Right forelimb (tissue), 1 donor: Measurements from ENCODE around the gene DCUN1D2.
A peak's percentile ranks its signal among the peaks of the same experiment; 100 is the strongest.

Experiments used
- DNase-seq: peaks from one replicate; pipeline ENCODE4 v3.0.0-alpha.2; 2018

Gene DCUN1D2

DNA sequence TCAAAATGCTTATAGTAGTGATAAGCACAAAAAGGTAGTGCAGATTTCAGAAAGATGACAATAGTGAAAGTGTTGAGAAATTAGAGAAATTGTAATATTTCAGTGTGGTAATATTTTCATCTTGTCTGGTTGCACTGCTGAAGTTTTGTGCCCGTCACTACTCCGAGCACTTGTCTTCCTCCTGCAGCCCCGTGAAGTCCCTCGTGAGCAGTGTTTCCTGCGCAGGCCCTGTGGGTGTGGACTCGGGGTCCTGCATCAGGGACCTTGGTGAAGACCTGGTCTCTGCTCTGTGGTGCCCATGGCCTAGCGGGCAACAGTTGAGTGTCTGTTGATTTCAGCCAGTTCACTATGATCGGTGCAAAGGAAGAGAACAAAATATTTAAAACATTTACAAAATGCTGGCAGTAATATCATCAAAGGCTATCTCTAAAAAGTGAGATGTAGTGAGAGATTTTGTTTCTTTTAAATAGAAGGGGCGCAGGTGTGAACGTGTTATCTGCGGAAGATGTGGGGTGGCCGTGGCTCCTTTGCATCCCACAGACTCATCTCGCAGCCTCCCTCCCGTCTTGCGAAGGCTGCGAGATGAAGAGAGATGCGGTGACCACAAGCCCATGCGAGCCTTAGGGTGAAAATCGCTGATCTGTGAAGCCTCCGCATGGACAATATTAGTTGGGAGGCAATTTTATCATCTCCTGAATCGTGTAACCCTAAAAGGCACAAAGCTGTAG is 27.7 kb upstream of the DCUN1D2 start:
- no peak for DNase-seq

- no peak for DNase-seq
Measured at GRCh38 chr13:113514847-113515246, 24.3 kb upstream of the DCUN1D2 start.

GRCh38 chr13:113513761-113514160 is 23.2 kb upstream of the DCUN1D2 start:
- DNase-seq, result no peak

- no peak for DNase-seq
Measured at GRCh38 chr13:113511361-113511760, 20.9 kb upstream of the DCUN1D2 start.

DNA sequence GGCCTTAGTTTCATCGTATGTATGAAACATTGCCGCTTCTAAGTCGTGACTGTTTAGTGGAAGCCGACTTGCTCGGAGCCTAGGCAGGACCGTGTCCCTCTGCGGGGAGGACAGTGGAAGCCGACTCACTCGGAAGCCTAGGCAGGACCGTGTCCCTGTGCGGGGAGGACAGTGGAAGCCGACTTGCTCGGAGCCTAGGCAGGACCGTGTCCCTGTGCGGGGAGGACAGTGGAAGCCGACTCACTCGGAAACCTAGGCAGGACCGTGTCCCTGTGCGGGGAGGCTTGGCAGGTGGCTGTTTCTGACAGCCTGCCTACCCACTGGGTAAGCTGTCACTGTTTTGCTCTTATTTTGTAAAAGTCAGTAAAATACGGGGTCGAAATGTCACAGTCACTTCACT is 20.4 kb upstream of the DCUN1D2 start:
- DNase-seq, result no peak

GRCh38 chr13:113509989-113510388 is 19.5 kb upstream of the DCUN1D2 start:
- no peak for DNase-seq

DNA sequence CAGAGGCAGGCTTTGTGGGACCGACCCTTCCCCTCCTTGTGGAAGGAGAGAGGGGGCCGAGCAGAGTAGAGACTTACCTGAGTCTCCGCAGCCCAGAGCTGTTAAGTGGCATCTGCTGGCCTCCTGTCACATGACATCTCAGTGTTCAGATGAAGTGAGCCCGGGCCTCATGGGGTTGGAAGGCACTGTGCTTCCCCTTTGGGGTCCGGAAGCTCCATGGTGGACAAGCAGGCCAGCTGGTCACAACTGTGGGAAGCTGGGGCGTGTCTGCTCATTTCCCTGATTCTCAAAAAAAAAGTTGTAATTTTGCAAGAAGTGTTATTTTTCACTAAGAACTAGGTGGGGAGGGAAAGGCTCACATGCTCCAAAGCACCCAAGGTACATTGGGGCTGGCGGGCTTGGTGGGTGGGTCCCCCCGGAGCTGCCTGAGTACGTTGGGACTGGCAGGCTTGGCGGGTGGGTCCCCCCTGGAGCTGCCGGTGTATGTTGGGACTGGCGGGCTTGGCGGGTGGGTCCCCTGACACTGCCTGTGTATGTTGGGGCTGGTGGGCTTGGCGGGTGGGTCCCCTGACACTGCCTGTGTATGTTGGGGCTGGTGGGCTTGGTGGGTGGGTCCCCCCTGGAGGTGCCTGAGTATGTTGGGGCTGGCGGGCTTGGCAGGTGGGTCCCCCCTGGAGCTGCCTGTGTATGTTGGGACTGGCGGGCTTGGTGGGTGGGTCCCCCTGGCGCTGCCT is 18.2 kb upstream of the DCUN1D2 start:
- no peak for DNase-seq

- no peak for DNase-seq
Measured at GRCh38 chr13:113507505-113508345, 17.2 kb upstream of the DCUN1D2 start.

- DNase-seq, result no peak
Measured at GRCh38 chr13:113506871-113507388, 16.4 kb upstream of the DCUN1D2 start.

DNA sequence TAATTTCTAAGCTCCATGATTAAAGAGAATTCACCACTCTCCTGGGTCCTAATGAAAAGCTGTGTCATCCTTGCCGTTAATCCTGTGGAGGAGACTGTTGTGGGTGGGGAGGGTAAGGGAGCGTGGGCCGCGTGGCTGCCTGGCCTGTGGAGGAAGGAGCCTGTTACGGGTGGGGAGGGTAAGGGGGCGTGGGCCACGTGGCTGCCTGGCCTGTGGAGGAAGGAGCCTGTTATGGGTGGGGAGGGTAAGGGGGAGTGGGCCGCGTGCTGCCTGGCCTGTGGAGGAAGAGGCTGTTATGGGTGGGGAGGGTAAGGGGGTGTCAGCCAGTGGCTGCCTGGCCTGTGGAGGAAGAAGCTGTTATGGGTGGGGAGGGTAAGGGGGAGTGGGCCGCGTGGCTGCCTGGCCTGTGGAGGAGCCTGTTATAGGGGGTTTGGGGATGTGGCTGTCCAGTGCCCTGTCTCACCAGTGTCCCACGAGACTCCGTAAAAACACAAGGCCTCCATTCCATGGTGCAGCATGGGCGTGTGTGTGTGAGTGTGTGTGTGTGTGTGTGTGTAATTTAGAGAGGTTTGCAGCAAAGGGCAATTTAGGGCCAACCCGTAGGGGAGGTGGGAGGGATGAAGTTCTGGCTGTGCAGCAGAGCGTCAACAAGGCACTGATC is 15.6 kb upstream of the DCUN1D2 start:
- no peak for DNase-seq

DNA sequence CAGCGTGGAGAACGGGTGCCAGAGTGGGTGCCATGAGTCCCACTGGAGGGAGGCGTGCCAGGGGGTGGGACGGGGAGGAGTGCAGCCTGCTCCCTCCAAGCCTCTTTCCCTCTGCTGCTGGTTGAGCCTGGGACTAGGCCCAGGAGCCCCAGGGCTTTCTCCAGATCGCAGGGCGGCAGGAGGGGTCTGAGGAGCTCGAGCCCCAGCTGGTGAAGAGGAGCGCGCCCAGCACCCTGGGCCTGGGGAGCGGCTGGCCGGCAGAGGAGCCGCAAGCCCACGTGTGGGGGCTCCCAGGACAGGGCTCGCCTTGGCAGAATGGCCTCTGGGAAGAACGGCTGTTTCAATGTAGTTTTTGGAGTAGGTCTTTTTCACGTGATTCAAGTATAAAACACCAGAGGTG is 12.2 kb upstream of the DCUN1D2 start:
- DNase-seq, result no peak

GRCh38 chr13:113500530-113501265 is 10.2 kb upstream of the DCUN1D2 start:
- DNase-seq, result no peak

DNA sequence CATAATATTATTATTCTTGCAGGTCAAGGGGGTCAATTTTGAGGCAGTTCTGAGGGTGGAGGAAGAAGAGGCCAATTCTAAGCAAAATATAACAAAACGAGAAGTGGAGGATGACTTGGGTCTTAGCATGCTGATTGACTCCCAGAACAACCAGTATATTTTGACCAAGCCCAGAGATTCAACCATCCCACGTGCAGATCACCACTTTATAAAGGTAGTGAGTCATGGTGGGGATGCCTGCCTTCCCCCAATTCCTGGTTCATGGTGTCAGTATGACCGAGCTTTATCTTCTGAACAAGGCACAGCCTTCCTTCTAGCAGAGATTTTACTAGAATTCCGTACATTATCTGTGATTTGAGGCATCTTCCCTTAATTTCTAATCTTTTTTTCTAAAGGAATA is 9.4 kb upstream of the DCUN1D2 start:
- DNase-seq, result no peak

DNA sequence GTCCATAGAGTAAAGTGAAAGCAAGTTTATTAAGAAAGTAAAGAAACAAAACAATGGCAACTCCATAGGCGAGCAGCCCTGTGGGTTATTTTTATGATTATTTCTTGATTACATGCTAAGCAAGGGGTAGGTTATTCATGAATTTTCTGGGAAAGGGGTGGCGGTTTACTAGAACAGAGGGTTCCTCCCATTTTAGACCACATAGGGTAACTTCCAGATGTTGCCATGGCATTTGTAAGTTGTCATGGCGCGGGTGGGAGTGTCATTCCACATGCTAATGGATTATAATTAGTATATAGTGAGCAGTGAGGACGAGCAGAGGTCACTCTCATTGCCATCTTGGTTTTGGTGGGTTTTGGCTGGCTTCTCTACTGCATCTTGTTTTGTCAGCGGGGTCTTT is 8.4 kb upstream of the DCUN1D2 start:
- no peak for DNase-seq

GRCh38 chr13:113497217-113497616 is 6.7 kb upstream of the DCUN1D2 start:
- no peak for DNase-seq

DNA sequence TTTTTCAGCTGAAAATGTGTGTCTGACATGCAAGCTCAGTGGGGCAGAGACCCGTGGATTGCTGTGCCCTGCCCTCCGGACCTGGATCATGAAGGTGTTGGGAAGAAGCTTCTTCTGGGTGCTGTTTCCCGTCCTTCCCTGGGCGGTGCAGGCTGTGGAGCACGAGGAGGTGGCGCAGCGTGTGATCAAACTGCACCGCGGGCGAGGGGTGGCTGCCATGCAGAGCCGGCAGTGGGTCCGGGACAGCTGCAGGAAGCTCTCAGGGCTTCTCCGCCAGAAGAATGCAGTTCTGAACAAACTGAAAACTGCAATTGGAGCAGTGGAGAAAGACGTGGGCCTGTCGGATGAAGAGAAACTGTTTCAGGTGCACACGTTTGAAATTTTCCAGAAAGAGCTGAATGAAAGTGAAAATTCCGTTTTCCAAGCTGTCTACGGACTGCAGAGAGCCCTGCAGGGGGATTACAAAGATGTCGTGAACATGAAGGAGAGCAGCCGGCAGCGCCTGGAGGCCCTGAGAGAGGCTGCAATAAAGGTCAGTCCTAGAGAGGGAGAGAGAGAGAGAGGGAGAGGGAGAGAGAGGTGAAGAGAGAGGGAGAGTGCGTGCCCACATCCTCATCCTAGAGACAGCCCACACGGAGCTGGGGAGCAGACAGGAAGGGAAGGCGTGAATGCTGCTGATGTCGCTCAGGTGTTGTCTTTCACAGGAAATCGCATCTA is 5.1 kb upstream of the DCUN1D2 start:
- no peak for DNase-seq

DNA sequence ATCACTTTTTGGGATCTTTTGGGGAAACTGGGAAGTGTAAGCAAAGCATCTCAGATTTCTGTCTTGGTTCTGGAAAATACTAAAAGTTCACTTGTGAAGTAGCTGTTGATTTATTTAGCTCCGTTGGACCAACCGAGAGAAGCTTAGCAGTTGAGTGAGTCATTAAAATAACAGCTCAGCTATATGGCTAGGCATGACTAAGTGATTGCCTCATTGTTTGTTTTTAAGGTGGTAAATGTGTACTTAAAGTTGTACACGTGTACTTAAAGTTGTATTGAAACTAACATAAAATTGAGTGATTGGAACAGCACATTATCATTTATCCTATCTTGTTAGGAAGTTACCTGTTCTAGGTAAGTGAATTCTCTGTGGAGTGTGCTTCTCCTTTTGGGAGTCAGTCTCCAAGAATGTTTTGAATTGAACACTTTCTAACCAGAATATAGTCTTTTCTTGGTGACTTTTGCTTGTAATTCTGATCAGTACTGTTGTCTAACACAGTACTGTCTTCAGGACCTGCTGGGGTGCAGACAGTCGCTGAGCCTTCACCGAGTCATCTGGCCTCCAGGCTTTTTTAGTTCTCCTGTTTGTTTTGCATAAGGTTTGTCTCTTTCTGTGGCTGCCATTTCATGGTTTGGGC is 2.9 kb upstream of the DCUN1D2 start:
- no peak for DNase-seq

- no peak for DNase-seq
Measured at GRCh38 chr13:113491982-113492381, 1.5 kb upstream of the DCUN1D2 start.

GRCh38 chr13:113491418-113491883 is 940 bp upstream of the DCUN1D2 start:
- DNase-seq, result peak; percentile 63
